GM21529 (cell line): ENCODE measurements around the gene CTBP2.

Experiments used
- ATAC-seq: cut with Tn5 transposase; IDR thresholded peaks from one replicate; pipeline ENCODE4 v1.9.1; 2021; ENCODE audit not compliant: unreplicated experiment

The CTBP2 gene

DNA sequence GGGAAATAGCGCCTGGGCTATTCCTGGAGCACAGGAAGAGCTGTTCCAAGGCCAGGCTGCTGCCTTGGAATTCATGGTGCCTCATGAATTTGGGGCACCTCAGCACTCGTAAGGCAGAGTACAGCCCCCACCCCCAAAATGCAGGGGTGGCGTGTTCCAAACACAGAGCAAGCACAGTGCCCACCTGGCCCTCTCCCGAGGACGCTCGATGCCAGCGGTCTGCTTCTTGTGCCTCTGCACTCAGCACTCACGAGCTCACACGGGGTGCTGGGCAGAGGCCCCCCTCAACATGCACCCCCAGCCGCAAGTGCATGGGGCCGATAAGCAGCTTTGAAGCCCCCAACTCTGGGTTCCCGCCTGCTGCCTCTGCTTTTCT, 158.3 kb downstream of the CTBP2 start:
- ATAC-seq, result no peak

DNA sequence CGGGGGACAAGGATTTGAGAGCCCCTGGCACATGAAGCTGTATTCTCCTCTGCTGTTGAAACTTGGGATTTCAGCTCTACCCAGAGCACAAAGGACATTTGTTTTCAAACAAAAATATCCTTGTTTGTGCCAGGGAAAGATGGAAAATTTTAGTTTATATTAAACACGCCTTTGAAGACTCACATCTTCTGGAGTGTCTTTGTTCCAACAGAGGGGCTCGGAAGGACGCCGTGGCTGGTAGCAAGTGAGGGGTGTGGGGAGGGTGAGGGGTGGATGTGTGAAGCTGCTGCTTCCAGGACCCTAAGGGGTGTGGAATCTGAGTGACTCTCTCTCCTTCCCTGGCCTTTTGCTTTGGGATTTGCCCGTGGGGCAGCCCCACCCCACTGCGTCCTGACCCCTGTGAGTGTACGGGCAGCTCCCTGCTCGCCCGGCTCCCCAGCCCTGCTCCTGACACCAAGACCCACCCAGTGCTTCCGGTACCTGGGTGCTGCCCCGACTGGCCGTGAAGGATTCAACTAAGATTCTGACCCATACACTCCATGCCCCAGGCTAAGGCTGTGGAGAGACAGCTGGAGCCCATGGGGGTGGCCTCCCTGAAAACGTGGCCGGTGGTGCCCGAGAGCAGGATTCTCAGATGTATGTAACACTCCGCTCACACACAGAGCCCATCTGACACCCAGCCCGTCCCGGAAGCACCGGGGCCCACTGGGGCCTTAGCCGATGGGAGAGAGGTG, 158.9 kb downstream of the CTBP2 start:
- ATAC-seq, result no peak

DNA sequence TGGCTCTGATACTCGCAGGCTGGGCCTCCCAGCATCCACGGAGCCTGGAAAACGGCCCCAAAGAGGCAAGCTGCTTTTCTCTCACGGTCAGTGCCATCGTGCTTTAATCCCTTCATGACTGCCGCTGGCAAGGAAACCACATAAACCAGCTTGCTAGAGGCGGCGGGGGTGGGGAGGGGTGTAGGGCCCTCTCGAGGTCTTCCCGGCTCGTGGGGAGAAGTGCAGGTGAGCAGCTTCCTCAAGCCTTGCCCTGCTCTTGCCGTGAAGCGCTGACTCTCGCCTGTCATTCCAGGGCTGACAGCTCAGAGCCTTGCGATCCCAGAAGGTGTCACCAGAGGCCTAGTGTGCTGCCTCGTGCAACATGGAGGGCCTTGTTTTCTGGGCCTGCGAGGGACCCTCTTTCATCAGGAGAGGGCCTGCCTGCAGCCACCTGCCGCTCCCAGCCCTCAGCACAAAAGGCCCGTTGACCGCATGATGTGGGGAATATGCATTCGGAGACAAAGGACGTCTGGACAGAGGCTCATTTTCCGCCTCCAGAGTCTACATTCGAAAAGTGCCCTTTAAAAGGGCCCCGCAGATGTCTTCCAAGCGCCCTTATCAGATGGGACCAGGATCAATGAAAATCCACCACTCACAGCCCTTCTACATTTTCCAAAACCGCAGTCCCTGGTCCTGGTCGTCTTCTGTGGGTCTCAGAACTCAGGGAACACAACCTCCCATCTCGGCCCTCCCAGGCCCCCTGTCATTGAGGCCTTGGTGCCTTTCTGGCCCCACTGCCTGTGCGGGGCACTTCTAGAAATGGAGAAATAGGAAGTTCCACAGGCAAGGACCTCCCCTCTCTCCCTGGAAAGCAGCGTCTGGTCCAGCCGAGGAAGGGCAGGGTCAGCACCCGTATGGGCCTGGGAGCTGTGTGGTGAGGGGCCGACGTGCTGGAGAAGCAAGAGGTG, 159.7 kb downstream of the CTBP2 start:
- ATAC-seq, result no peak

DNA sequence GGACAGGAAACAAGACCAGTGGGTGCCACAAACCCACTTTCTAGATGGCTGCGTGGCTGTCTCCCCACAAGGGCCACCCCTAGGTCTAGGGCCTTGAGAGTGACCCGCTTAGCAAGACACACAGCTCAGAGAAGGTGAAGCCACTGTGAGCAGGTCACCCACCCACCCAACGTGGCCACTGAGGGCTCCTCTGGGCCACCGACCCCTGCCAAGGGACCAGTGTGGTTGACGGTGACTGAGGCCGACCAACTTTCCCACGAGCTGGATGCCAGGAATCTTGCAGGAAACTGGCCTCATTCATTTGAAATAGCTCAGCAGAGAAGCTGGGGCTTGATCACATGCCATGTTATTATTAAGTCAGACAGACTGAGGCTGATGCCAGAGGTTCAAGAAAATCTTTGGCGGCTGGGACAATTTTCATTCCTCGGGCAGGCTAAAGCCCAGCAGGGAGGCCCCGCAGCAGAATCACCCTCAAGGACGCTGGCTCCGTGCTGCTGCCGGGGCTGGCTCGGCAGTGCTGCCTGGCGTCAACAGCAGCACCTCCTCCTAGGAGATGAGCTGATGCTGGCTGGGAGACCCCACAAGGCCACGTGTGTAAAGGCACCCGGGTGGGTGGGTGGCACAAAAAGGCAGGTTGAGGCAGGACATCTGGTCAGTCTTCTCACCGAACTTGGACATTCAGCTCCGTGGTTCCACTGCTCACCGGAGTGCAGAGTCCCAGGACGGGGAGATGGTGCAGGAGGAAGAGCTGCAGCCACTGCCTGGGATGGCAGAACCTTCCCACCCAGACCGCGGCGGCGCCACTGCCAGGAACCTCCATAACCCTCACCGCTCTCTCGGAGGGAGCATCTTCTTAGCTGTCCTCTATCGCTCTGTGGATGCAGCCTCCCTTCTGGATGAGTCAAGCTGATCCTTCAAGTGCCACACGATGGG, 160.7 kb downstream of the CTBP2 start:
- no peak for ATAC-seq

DNA sequence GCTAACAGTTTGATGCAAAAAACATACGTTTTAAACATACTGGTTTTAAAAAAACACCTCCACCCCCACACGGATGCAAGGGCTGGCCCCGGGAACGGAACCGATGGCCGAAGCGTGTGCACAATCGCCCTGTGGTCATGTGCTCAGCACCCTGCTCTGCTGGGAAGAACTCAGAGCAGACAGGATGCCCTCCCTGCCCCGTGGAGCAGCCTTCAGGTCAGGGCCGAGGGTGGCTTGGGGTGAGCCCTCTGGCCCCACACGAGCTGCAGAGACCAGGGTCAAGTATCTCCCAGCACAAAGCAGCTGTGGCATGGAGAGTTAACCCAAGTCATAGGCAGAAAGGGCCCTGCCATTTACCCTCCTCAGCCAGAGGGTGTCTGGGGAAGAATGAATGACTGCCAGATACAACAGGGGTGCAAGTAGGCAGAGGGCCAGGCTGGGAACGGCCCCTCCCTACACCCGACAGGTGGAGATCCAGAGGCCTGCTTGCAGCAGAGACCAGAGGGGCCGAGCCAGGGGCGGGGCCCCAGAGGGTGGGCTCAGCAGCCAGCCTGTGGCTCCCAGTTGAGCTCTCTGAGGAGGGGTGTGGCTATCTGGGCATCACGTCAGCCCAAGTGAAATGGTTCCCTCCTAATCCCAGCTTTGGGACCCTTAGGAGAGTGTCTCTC, 161.6 kb downstream of the CTBP2 start:
- no peak for ATAC-seq

DNA sequence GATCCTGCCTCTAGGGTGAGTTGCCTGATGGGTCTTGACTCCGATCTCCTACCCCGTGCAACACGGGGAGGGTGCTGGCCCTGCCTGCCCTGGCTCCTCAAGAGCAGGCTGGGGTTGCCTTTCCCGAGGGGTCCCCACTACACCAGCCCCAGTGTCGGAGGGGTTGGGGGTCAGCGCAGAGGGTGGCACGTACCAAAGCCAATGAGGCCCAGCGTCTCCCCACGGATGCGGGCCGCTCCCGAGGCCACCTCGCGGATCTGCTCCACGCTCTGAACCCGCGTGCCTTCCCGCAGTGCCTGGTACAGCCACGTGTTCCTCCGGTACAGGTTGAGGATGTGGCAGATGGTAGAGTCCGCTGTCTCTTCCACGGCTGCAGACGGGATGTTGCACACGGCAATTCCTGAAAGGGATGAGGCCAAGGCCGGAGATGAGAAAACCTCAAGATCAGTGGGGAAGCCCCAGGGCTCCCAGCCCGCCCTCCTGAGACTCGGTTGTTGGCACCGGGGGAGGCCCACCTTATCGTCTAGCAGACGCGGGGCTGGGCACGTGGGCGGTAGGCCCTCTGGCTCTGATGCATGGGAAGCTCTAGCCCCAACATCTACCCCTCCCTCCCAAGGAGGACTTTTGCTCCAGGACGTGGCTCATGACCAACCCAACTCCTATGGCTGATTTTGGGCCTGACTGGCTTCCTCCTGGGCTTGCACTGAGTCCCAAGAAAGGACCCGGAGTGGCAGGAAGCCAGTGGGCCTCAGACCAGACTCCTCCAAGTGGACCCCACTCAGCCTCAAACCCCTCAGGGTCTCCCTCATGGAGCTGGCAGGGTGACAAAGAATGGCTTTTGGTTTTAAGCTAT, 162.4 kb downstream of the CTBP2 start:
- no peak for ATAC-seq

DNA sequence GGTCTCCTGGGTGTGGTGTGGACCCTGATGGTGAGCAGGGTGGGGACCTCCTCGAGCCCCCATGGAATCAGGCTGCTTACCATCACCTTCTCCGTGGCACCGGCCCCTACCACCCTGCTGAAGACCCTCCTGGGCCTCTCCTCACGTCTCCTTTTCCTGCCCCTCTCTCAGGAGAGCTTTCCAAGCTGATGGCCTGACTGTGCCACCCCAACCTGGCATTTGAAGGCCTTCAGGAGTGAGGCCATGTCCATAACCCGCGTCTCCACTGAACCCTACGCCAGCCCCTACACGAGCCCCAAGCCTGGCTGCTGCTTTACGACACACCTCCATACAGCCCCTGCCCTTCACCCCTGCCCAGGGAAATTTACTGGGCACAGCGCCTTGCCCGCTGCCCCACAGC, 163.1 kb downstream of the CTBP2 start:
- no peak for ATAC-seq

DNA sequence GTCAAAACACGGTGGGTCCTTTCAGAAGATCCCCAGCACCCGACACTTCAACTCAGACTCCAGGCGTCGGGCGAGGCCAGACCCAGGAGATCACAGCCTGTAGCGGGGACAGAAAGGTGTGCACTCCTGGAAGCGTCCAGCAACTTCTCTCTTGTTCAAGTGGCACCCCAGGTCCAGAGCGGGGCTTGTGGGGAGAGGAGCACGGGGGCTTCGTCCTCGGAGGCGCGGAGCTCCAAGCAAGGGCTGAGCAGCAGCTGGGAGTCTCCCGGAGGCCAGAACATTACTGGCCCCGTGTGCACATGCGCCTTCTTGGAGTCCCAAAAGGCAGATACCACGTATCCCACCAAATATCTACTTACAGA, 163.5 kb downstream of the CTBP2 start:
- ATAC-seq, result no peak

DNA sequence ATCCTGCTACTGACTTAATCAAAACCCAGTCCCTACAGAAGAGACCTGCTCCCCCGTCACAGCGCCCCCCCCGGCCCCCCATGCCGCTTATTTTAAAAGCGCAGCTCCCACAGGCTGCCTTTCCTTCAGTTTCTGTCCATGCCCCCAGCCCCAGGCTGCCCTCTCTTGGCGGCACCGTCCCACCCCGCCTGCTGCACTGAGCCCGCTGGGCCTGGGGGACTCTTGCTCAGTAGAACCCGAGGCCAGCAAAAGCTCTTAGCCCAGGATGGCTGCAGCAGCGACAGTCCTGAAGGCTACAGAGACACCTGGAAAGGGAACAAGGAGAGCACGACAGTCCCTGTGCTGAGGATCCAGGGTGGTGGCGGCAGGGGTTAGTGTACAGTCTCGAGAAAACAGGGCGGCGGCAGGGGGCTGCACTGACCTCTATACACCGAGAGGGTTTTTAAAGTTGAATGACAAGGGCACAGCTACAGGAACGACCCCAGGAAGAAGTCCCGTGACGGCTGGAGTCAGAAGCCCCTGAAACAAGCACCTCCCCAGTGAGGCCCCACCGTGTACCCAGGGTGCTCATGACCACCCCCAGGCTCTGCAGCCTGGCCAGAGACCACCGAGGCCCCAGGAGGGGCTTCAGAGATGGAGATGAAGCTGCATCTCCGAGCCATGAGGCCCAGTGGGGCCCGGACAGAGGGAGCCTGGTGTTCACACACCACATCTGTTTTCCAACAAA, 164.1 kb downstream of the CTBP2 start:
- ATAC-seq, result no peak

DNA sequence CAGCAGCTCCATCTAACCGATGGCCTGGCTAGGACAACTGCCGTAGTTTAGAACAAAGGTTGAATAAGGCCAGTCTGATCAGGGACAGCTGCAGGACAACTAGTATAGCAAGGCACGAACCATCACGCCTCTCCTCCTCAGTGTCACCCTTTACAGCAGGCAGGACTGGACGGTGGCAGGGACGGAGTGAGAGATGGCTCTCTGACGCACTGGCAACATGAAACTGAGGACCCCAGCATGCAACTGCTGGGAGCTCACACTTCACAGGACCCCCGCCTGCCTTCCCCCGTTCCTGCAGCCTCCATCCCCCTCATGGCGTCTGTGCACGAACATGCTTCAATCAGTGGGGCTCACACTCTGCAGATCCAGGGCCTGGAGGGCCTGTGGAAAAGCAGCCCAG, 164.8 kb downstream of the CTBP2 start:
- no peak for ATAC-seq

DNA sequence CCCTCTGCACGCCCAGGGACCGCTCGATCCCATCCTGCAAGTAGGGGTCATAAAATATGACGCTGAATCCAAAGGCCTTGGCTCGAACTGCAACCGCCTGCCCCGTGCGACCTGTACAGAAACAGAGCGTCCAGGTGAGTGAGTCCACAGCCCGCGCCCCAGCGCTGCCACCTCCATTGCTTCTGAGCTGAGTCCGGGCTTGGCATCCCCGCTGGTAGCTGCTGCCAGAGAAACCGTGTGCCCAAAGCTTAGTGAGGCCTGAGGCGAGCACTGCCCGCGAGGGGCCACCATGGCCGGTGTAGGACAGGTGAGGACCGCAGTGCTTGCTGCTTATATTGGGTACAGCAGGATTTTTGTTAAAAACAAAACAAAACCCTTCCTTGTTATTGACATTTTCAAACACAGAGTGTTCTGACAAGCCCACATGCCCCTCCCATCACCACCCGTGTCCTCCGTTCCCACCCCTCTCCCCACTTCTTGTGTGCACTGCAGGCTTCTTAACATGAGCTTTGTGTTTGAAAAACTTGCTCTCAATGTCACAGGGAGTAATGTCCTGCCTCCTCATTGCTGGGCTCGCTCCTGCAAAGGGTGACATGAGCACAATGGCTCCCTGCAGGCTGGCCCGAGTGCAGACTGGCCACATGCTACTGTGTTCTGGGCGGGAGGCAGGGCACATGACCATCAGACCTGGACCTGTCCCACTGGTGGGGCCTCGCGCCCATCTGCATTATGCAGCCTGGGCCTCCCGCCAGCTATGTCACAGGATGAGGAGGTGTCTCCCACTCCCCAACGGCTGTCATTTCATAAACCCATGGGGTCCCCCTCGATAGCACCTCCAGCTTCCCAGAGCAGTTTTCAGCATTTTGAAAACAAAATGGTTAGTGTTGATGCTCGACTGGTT, 165.5 kb downstream of the CTBP2 start:
- no peak for ATAC-seq

DNA sequence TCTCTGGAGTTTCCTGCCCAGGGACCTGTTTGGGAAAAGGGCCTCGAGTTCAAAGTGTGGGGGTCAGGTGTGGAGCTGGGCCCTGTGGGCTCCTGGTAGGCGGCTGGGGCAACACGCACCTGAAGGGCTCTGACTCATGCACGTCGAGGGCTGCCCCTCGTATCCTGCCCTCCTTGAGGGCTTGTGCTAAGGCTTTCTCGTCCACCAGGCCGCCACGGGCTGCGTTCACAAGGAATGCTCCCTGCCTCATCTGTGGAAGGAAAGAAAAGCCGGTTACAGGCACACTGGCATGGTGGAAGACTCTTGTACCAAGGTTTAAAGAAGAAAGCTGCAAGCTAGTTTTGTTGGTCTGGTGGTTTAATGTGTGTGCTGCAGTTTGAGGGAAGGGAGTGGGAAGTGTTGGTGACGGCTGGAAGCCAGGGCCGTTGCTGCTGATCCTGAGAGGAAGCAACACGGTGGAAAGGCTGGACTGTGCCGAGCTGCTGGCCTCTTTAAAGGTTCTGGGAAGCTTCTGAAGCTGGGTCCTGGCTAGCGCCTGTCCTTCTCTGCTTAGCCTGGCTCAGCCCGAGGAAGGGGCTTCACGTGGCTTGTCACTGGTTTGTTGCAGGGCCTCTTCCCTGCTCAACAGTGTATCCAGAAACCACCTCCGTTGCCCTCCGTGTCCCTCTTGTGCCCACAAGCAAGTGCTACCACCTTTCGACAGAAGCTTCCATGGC, 166.5 kb downstream of the CTBP2 start:
- ATAC-seq, result no peak

DNA sequence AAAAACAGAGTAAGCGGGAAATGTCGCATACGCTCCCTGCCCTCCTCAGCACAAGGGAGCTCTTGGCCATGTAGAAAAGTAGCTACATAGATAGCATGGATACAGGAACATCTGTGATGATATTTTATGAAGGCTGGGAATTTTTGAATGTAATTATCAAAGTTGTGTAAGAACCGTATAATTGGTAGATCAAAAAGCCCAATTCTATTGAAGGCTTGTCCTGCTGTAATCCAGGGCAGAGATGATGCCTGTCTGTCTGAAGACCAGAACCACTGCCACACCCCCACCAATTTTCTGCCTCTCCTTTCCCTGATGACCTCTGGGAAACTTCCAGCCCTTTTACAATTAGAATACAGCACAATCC, 167.0 kb downstream of the CTBP2 start:
- ATAC-seq, result no peak

DNA sequence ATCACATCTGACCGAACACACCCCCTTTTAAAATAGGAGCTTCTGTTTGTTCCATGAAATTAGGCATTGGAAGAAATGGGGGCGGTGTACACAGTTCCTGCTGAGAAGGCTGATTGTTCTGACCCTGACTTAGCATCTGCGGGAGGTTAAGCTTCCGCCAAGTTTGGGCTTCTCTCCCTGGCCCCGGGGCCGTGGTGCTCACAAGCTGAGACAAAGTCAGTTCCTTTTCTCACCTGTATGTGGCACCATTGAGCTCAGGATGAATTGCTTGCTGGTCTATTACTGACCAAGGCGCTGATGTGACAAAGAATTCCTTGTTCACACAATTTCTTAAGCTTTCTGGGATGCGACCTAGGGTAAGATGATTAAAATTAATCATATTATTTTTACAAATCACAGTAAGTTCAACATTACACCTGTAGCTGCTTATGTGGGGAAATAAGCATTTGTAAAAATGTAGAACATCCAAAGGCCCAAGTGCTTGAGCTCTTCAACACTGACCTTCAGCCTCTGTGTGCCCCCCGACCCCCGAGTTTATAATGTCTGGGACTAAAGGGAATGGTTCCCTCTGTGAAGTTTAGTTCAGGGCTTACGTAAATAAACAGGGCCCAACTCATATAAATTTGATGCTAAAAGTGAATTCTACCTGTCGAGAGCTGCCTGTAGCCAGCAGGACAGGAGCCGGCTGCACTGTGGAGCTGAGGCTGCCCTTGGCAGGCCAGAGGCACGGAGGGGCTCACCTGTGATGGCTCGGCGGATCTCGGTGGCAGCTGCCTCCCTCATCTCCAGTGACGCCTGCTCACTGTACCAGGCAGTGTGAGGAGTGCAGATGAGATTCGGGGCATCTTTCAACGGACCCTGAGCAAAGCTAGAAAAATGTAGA, 167.7 kb downstream of the CTBP2 start:
- ATAC-seq, result peak; percentile 68

DNA sequence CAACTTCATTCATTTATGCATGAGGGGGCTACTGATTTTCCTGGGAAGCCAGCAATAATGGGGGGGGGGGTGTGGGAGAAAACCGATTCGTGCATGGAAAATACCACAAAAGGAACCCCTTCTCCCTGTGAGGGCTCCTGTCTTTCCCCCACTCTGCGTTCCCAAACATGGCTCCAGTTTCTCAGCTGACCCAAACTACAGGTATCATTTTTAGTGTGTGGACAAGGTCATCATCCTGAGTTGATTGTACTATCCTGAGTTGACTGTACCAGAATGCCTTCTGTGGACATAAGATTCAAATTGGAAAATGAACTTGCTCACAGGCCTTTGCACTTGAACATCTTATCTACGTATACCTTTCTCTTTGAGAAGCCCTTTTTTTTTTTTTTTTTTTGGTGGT, 168.5 kb downstream of the CTBP2 start:
- ATAC-seq, result no peak
